GM23338 (cell line): ENCODE data around the gene TBATA. TPM values are rescaled to one million over a fixed set of nuclear protein-coding genes. Genes with fewer than 3 reads are reported as not detected.
A peak's percentile ranks its signal among the peaks of the same experiment; 100 is the strongest.

Experiments used
- ATAC-seq: fragments of 200-7000 bp; cut with Tn5 transposase; 3 replicates; pipeline ENCODE4 v1.9.1; 2020
- DNase-seq: peaks from one replicate; pipeline ENCODE4 v3.0.0-alpha.2; 2015; ENCODE audit warnings: low spot score
- H2AFZ ChIP-seq: fragments of 200-600 bp; sonication (generic); 2 replicates; pipeline ENCODE4 v1.8.0; 2016; ENCODE audit warnings: antibody characterized with exemption, mild to moderate bottlenecking, moderate library complexity
- H3F3A ChIP-seq: fragments of 200-600 bp; sonication (generic); replicated peaks from 2 replicates; pipeline ENCODE4 v1.8.0; 2017; ENCODE audit warnings: antibody characterized with exemption, mixed run types, low read depth
- H3K27ac ChIP-seq: fragments of 200-600 bp; sonication (generic); 2 replicates; pipeline ENCODE4 v1.6.1; 2016; ENCODE audit warnings: low read depth
- H3K27me3 ChIP-seq: fragments of 200-600 bp; sonication (generic); 2 replicates; pipeline ENCODE4 v1.8.0; 2016; ENCODE audit warnings: mild to moderate bottlenecking, mixed run types, moderate library complexity; ENCODE audit not compliant: insufficient read depth
- H3K36me3 ChIP-seq: fragments of 200-600 bp; sonication (generic); 2 replicates; pipeline ENCODE4 v1.8.0; 2016; ENCODE audit warnings: mild to moderate bottlenecking; ENCODE audit not compliant: insufficient read depth
- H3K4me1 ChIP-seq: fragments of 200-600 bp; sonication (generic); 2 replicates; pipeline ENCODE4 v1.8.0; 2016; ENCODE audit warnings: mild to moderate bottlenecking, moderate library complexity; ENCODE audit not compliant: insufficient read depth
- H3K4me2 ChIP-seq: fragments of 200-600 bp; sonication (generic); 2 replicates; pipeline ENCODE4 v1.7.1; 2017; ENCODE audit warnings: mixed run types
- H3K4me3 ChIP-seq: fragments of 200-600 bp; sonication (generic); 2 replicates; pipeline ENCODE4 v1.6.1; 2016; ENCODE audit warnings: mixed run types
- H3K79me2 ChIP-seq: fragments of 200-600 bp; sonication (generic); replicated peaks from 2 replicates; pipeline ENCODE4 v1.8.0; 2017; ENCODE audit warnings: mild to moderate bottlenecking; ENCODE audit not compliant: insufficient read depth
- H3K9me2 ChIP-seq: fragments of 200-600 bp; sonication (generic); 2 replicates; pipeline ENCODE4 v1.8.0; 2017; ENCODE audit not compliant: insufficient read depth
- H4K20me1 ChIP-seq: fragments of 200-600 bp; sonication (generic); replicated peaks from 2 replicates; pipeline ENCODE4 v1.8.0; 2017; ENCODE audit warnings: mild to moderate bottlenecking; ENCODE audit not compliant: insufficient read depth
- H3K27ac Mint-ChIP-seq: 2 replicates; pipeline ENCODE4 v1.8.0; 2020; ENCODE audit warnings: inconsistent platforms, mild to moderate bottlenecking, moderate library complexity, mixed read lengths
- H3K27me3 Mint-ChIP-seq: 3 replicates; pipeline ENCODE4 v1.8.0; 2022; ENCODE audit warnings: low read depth, mild to moderate bottlenecking, moderate library complexity, mixed read lengths, inconsistent platforms; ENCODE audit not compliant: insufficient read depth, poor library complexity
- H3K36me3 Mint-ChIP-seq: 3 replicates; pipeline ENCODE4 v1.8.0; 2021; ENCODE audit warnings: low read depth, mild to moderate bottlenecking, inconsistent platforms, moderate library complexity, mixed read lengths
- H3K4me1 Mint-ChIP-seq: 3 replicates; pipeline ENCODE4 v1.8.0; 2020; ENCODE audit warnings: mild to moderate bottlenecking, inconsistent platforms, mixed read lengths
- H3K4me3 Mint-ChIP-seq: 3 replicates; pipeline ENCODE4 v1.8.0; 2021; ENCODE audit warnings: moderate library complexity, mild to moderate bottlenecking, inconsistent platforms, mixed read lengths
- H3K9me3 Mint-ChIP-seq: 3 replicates; pipeline ENCODE4 v1.8.0; 2020; ENCODE audit warnings: moderate library complexity, mild to moderate bottlenecking, inconsistent platforms, mixed read lengths
- CREB1 ChIP-seq: fragments of 250-450 bp; sonication (Bioruptor Pico); IDR thresholded peaks from 2 replicates; pipeline ENCODE4 v1.5.0; 2020; ENCODE audit warnings: low read depth, mild to moderate bottlenecking, moderate library complexity
- ETS1 ChIP-seq: IDR thresholded peaks from 2 replicates; pipeline ENCODE4 v1.6.1; 2016; ENCODE audit warnings: antibody characterized with exemption
- EZH2 ChIP-seq: fragments of 200-600 bp; sonication (generic); IDR thresholded peaks from one replicate; pipeline ENCODE4 v1.8.0; 2017; ENCODE audit warnings: antibody characterized with exemption, mild to moderate bottlenecking, low read depth; ENCODE audit not compliant: unreplicated experiment
- JUNB ChIP-seq: IDR thresholded peaks from one replicate; pipeline ENCODE4 v1.6.1; 2016; ENCODE audit warnings: antibody characterized with exemption; ENCODE audit not compliant: unreplicated experiment
- NANOG ChIP-seq: IDR thresholded peaks from 2 replicates; pipeline ENCODE4 v1.6.1; 2016; ENCODE audit warnings: antibody characterized with exemption, borderline replicate concordance
- POLR2AphosphoS5 ChIP-seq: IDR thresholded peaks from 2 replicates; pipeline ENCODE4 v1.6.1; 2016; ENCODE audit warnings: antibody characterized with exemption, low read depth
- ZNF331 ChIP-seq: fragments of 250-450 bp; sonication (Bioruptor Pico); IDR thresholded peaks from 2 replicates; pipeline ENCODE4 v1.5.0; 2020; ENCODE audit warnings: low read depth, mild to moderate bottlenecking, moderate library complexity
- polyA plus RNA-seq: library from polyadenylated mRNA; unstranded; fragments of >200 nt; fragmentation: Nextera tagmentation; extraction: Ambion mirVana; gene quantifications from 2 replicates; pipeline ENCODE4 v1.2.1, GENCODE V29; 2016
- total RNA-seq: library from RNA; depleted of rRNA; stranded (reverse); fragments of >200 nt; shearing (Covaris generic); gene quantifications from 2 replicates; pipeline ENCODE4 v1.2.3, GENCODE V29; 2014
- TF ChIP-seq, protein P1 (sequence below): fragments of 250-450 bp; sonication (Bioruptor Pico); IDR thresholded peaks from 2 replicates; pipeline ENCODE4 v1.5.0; 2020; ENCODE audit warnings: mild to moderate bottlenecking, moderate library complexity
- TF ChIP-seq, protein P2 (sequence below), 2 experiments: fragments of 200-600 bp in 1 of 2; sonication (generic) in 1 of 2; conservative IDR thresholded peaks; 2 replicates each; pipeline versions ENCODE4 v1.5.1 to v1.6.1; 2016 to 2017; ENCODE audit warnings: antibody characterized with exemption in 2 of 2, low read depth in 2 of 2, mild to moderate bottlenecking in 2 of 2, moderate library complexity in 1 of 2
- TF ChIP-seq, protein P3 (sequence below): IDR thresholded peaks from one replicate; pipeline ENCODE4 v1.6.1; 2018; ENCODE audit warnings: antibody characterized with exemption; ENCODE audit not compliant: unreplicated experiment

The TBATA gene
- total and polyA plus RNA-seq, 2 experiments from 2014 or later, result not detected

DNA sequence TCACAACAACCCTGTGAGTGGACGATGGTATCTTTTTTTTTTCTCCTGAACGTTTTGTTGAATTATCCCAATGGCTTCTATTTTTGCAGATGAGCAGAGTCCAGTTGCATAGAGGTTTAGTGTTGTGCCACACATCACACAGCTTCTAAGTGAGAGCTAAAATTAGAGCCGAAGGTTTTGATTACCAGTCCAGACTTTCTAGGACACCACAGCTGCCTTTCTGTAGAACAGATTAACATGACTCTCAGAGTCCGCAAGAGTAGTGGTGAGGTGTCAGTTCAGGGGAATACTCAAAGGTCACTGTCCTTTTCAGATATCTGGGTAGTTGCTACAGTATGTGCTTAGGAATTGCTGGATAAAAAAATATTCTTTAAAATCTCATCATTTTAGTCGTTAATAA is 44.4 kb upstream of the TBATA start (continued):
- no peak for TF ChIP-seq ETS1
- TF ChIP-seq POLR2AphosphoS5, result no peak
- TF ChIP-seq NANOG, result no peak
- TF ChIP-seq JUNB, result no peak
- TF ChIP-seq, protein P1, sequence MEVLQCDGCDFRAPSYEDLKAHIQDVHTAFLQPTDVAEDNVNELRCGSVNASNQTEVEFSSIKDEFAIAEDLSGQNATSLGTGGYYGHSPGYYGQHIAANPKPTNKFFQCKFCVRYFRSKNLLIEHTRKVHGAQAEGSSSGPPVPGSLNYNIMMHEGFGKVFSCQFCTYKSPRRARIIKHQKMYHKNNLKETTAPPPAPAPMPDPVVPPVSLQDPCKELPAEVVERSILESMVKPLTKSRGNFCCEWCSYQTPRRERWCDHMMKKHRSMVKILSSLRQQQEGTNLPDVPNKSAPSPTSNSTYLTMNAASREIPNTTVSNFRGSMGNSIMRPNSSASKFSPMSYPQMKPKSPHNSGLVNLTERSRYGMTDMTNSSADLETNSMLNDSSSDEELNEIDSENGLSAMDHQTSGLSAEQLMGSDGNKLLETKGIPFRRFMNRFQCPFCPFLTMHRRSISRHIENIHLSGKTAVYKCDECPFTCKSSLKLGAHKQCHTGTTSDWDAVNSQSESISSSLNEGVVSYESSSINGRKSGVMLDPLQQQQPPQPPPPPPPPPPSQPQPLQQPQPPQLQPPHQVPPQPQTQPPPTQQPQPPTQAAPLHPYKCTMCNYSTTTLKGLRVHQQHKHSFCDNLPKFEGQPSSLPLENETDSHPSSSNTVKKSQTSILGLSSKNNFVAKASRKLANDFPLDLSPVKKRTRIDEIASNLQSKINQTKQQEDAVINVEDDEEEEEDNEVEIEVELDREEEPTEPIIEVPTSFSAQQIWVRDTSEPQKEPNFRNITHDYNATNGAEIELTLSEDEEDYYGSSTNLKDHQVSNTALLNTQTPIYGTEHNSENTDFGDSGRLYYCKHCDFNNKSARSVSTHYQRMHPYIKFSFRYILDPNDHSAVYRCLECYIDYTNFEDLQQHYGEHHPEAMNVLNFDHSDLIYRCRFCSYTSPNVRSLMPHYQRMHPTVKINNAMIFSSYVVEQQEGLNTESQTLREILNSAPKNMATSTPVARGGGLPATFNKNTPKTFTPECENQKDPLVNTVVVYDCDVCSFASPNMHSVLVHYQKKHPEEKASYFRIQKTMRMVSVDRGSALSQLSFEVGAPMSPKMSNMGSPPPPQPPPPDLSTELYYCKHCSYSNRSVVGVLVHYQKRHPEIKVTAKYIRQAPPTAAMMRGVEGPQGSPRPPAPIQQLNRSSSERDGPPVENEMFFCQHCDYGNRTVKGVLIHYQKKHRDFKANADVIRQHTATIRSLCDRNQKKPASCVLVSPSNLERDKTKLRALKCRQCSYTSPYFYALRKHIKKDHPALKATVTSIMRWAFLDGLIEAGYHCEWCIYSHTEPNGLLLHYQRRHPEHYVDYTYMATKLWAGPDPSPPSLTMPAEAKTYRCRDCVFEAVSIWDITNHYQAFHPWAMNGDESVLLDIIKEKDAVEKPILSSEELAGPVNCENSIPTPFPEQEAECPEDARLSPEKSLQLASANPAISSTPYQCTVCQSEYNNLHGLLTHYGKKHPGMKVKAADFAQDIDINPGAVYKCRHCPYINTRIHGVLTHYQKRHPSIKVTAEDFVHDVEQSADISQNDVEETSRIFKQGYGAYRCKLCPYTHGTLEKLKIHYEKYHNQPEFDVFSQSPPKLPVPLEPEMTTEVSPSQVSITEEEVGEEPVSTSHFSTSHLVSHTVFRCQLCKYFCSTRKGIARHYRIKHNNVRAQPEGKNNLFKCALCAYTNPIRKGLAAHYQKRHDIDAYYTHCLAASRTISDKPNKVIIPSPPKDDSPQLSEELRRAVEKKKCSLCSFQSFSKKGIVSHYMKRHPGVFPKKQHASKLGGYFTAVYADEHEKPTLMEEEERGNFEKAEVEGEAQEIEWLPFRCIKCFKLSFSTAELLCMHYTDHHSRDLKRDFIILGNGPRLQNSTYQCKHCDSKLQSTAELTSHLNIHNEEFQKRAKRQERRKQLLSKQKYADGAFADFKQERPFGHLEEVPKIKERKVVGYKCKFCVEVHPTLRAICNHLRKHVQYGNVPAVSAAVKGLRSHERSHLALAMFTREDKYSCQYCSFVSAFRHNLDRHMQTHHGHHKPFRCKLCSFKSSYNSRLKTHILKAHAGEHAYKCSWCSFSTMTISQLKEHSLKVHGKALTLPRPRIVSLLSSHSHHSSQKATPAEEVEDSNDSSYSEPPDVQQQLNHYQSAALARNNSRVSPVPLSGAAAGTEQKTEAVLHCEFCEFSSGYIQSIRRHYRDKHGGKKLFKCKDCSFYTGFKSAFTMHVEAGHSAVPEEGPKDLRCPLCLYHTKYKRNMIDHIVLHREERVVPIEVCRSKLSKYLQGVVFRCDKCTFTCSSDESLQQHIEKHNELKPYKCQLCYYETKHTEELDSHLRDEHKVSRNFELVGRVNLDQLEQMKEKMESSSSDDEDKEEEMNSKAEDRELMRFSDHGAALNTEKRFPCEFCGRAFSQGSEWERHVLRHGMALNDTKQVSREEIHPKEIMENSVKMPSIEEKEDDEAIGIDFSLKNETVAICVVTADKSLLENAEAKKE (CRISPR knock-in tag), result no peak

GRCh38 chr10:70828923-70829322 is 43.7 kb upstream of the TBATA start:
- DNase-seq (no peak), ATAC-seq (no peak)
- no peak overlapping the region for H3K4me2 ChIP-seq
- peaks cover 83% of the 10 kb centered on the region for H3K79me2 ChIP-seq
- no peaks in the 10 kb centered on the region for H3K9me2 ChIP-seq
- H4K20me1 ChIP-seq, result peaks cover 29% of the 10 kb centered on the region
- H3F3A ChIP-seq, result no peaks in the 10 kb centered on the region
- H3K4me1 Mint-ChIP-seq, result no peaks in the 10 kb centered on the region; the same call in 2 of the 3 replicates
- H3K27me3 Mint-ChIP-seq, result no peaks in the 10 kb centered on the region
- no peak overlapping the region for H2AFZ ChIP-seq
- H3K4me3 Mint-ChIP-seq, result no peak overlapping the region
- no peaks in the 10 kb centered on the region for H3K4me1 ChIP-seq
- H3K36me3 ChIP-seq, result no peaks in the 10 kb centered on the region
- no peak overlapping the region for H3K27ac ChIP-seq
- H3K9me3 Mint-ChIP-seq, result no peaks in the 10 kb centered on the region
- no peak overlapping the region for H3K4me3 ChIP-seq
- no peaks in the 10 kb centered on the region for H3K27me3 ChIP-seq
- 0 out of 2 replicates have a peak overlapping the region, but pooled peaks have one; percentile 33 for H3K27ac Mint-ChIP-seq
- H3K36me3 Mint-ChIP-seq, result peaks cover 15% of the 10 kb centered on the region
- TF ChIP-seq JUNB (no peak), NANOG (no peak), ETS1 (no peak), EZH2 (no peak), CREB1 (CRISPR knock-in tag) (no peak), POLR2AphosphoS5 (no peak), ZNF331 (CRISPR knock-in tag) (no peak)
- TF ChIP-seq, protein P2, sequence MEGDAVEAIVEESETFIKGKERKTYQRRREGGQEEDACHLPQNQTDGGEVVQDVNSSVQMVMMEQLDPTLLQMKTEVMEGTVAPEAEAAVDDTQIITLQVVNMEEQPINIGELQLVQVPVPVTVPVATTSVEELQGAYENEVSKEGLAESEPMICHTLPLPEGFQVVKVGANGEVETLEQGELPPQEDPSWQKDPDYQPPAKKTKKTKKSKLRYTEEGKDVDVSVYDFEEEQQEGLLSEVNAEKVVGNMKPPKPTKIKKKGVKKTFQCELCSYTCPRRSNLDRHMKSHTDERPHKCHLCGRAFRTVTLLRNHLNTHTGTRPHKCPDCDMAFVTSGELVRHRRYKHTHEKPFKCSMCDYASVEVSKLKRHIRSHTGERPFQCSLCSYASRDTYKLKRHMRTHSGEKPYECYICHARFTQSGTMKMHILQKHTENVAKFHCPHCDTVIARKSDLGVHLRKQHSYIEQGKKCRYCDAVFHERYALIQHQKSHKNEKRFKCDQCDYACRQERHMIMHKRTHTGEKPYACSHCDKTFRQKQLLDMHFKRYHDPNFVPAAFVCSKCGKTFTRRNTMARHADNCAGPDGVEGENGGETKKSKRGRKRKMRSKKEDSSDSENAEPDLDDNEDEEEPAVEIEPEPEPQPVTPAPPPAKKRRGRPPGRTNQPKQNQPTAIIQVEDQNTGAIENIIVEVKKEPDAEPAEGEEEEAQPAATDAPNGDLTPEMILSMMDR (conservative IDR thresholded peaks at IDR 0.05; ENCODE audit: low read depth in 2 of 2), result no peak
- TF ChIP-seq, protein P3, sequence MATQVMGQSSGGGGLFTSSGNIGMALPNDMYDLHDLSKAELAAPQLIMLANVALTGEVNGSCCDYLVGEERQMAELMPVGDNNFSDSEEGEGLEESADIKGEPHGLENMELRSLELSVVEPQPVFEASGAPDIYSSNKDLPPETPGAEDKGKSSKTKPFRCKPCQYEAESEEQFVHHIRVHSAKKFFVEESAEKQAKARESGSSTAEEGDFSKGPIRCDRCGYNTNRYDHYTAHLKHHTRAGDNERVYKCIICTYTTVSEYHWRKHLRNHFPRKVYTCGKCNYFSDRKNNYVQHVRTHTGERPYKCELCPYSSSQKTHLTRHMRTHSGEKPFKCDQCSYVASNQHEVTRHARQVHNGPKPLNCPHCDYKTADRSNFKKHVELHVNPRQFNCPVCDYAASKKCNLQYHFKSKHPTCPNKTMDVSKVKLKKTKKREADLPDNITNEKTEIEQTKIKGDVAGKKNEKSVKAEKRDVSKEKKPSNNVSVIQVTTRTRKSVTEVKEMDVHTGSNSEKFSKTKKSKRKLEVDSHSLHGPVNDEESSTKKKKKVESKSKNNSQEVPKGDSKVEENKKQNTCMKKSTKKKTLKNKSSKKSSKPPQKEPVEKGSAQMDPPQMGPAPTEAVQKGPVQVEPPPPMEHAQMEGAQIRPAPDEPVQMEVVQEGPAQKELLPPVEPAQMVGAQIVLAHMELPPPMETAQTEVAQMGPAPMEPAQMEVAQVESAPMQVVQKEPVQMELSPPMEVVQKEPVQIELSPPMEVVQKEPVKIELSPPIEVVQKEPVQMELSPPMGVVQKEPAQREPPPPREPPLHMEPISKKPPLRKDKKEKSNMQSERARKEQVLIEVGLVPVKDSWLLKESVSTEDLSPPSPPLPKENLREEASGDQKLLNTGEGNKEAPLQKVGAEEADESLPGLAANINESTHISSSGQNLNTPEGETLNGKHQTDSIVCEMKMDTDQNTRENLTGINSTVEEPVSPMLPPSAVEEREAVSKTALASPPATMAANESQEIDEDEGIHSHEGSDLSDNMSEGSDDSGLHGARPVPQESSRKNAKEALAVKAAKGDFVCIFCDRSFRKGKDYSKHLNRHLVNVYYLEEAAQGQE, result no peak
